Activated T-cell treated with anti-CD3 and anti-CD28 coated beads, Interleukin-2, amount 50 U/mL, for 72 hours (primary cell): ENCODE data around the gene MOSMO. TPM values are rescaled to one million over a fixed set of nuclear protein-coding genes. Genes with fewer than 3 reads are reported as not detected.
A peak's percentile ranks its signal among the peaks of the same experiment; 100 is the strongest.
"Not testable (repeated sequence)": the region's sequence is repeated elsewhere in the genome, so short reads cannot be mapped to it uniquely, and the experiment has no call there.

ENCODE experiments used
- ATAC-seq, 2 donors: fragments of 150-1000 bp; cut with Tn5 transposase; replicated peaks in 1 of 2; 2 replicates each; pipeline ENCODE4 v1.10.0; 2021; ENCODE audit warnings: moderate library complexity in 2 of 2, mild to moderate bottlenecking in 1 of 2
- DNase-seq, 2 donors: peaks; one replicate each; pipeline ENCODE4 v3.0.0; 2021 to 2022; ENCODE audit warnings: mixed read lengths in 1 of 2
- H3K27ac Mint-ChIP-seq: one replicate; pipeline ENCODE4 v1.8.0; 2022; ENCODE audit warnings: mild to moderate bottlenecking, moderate library complexity, mixed read lengths
- H3K27me3 Mint-ChIP-seq: one replicate; pipeline ENCODE4 v1.8.0; 2022; ENCODE audit warnings: low read depth, mixed read lengths
- H3K36me3 Mint-ChIP-seq, 2 donors: one replicate each; pipeline ENCODE4 v1.8.0; 2022; ENCODE audit warnings: mixed read lengths in 2 of 2, mild to moderate bottlenecking in 1 of 2; ENCODE audit not compliant: insufficient read depth in 2 of 2
- H3K4me1 Mint-ChIP-seq: one replicate; pipeline ENCODE4 v1.8.0; 2022; ENCODE audit warnings: low read depth, mixed read lengths
- H3K4me3 Mint-ChIP-seq, 2 donors: one replicate each; pipeline ENCODE4 v1.8.0; 2022; ENCODE audit warnings: mild to moderate bottlenecking in 2 of 2, mixed read lengths in 2 of 2, moderate library complexity in 2 of 2
- H3K9me3 Mint-ChIP-seq, 2 donors: one replicate each; pipeline ENCODE4 v1.8.0; 2022; ENCODE audit warnings: mixed read lengths in 2 of 2
- total RNA-seq, 2 donors: library from RNA; stranded (reverse); gene quantifications; one replicate each; pipeline ENCODE4 v1.2.3, GENCODE V29; 2022

The MOSMO gene
- total RNA-seq, 2 donors from 2014 or later, result 16.3 to 16.4 TPM

GRCh38 chr16:22007159-22007508 lies 777 bp upstream of the MOSMO start:
- Mint-ChIP-seq H3K36me3 (peaks cover 0 to 5% of the 10 kb centered on the region in 2 donors), H3K27ac (peak overlapping the region; percentile 91), H3K4me3 (peak overlapping the region; percentile 92 to 96), H3K27me3 (no peaks in the 10 kb centered on the region), H3K9me3 (no peaks in the 10 kb centered on the region), H3K4me1 (peaks cover 46% of the 10 kb centered on the region)
- ATAC-seq, result no peak
- no peak for DNase-seq

GRCh38 chr16:22008215-22009059 lies 526 bp downstream of the MOSMO start:
- peak overlapping the region; percentile 94 for H3K4me3 Mint-ChIP-seq
- no peaks in the 10 kb centered on the region for H3K9me3 Mint-ChIP-seq
- H3K27ac Mint-ChIP-seq, result peak overlapping the region; percentile 90
- ATAC-seq (peak; percentile 50 to 65), DNase-seq (peak; percentile 41 to 43)
- peaks cover 0 to 5% of the 10 kb centered on the region in 2 donors for H3K36me3 Mint-ChIP-seq
- peaks cover 59% of the 10 kb centered on the region for H3K4me1 Mint-ChIP-seq
- H3K27me3 Mint-ChIP-seq, result no peaks in the 10 kb centered on the region

GRCh38 chr16:22010902-22011301 lies 3.0 kb downstream of the MOSMO start:
- H3K4me3 Mint-ChIP-seq, result no peak overlapping the region

GRCh38 chr16:22012241-22012640 lies 4.3 kb downstream of the MOSMO start:
- Mint-ChIP-seq H3K4me3 (peak overlapping the region in 1 of 2 donors; percentile 45), H3K36me3 (peaks cover 0 to 5% of the 10 kb centered on the region in 2 donors), H3K9me3 (no peaks in the 10 kb centered on the region), H3K4me1 (peaks cover 76% of the 10 kb centered on the region), H3K27me3 (no peaks in the 10 kb centered on the region), H3K27ac (no peak overlapping the region)
- DNase-seq (no peak), ATAC-seq (no peak)

More at GRCh38 chr16:22010902-22011301, 3.0 kb downstream of the MOSMO start:
- DNase-seq (no peak), ATAC-seq (no peak)
- peaks cover 75% of the 10 kb centered on the region for H3K4me1 Mint-ChIP-seq
- peaks cover 0 to 5% of the 10 kb centered on the region in 2 donors for H3K36me3 Mint-ChIP-seq
- H3K27me3 Mint-ChIP-seq, result no peaks in the 10 kb centered on the region
- H3K27ac Mint-ChIP-seq, result peak overlapping the region; percentile 42
- no peaks in the 10 kb centered on the region for H3K9me3 Mint-ChIP-seq

- ATAC-seq (no peak), DNase-seq (no peak)
- H3K27me3 Mint-ChIP-seq, result no peaks in the 10 kb centered on the region
- peak overlapping the region; percentile 95 for H3K27ac Mint-ChIP-seq
- H3K4me1 Mint-ChIP-seq, result peaks cover 71% of the 10 kb centered on the region
- H3K4me3 Mint-ChIP-seq, result peak overlapping the region; percentile 29 to 66
- H3K36me3 Mint-ChIP-seq, result peaks cover 0 to 1% of the 10 kb centered on the region in 2 donors
- no peaks in the 10 kb centered on the region for H3K9me3 Mint-ChIP-seq
Measured at GRCh38 chr16:22013486-22013885, 5.6 kb downstream of the MOSMO start.

- no peaks in the 10 kb centered on the region for H3K9me3 Mint-ChIP-seq
- peak overlapping the region in 1 of 2 donors; percentile 66 for H3K4me3 Mint-ChIP-seq
- peaks cover 71% of the 10 kb centered on the region for H3K4me1 Mint-ChIP-seq
- no peak overlapping the region for H3K27ac Mint-ChIP-seq
- H3K27me3 Mint-ChIP-seq, result no peaks in the 10 kb centered on the region
- ATAC-seq, result no peak
- no peaks in the 10 kb centered on the region for H3K36me3 Mint-ChIP-seq
- no peak for DNase-seq
Measured at GRCh38 chr16:22014271-22014873, 6.5 kb downstream of the MOSMO start.

GRCh38 chr16:22016927-22017326 lies 9.0 kb downstream of the MOSMO start:
- peaks cover 61% of the 10 kb centered on the region for H3K4me1 Mint-ChIP-seq
- H3K27me3 Mint-ChIP-seq, result no peaks in the 10 kb centered on the region
- ATAC-seq, result no peak
- H3K27ac Mint-ChIP-seq, result peak overlapping the region; percentile 28
- H3K9me3 Mint-ChIP-seq, result no peaks in the 10 kb centered on the region
- DNase-seq, result no peak
- H3K36me3 Mint-ChIP-seq, result no peaks in the 10 kb centered on the region
- no peak overlapping the region for H3K4me3 Mint-ChIP-seq

GRCh38 chr16:22018559-22018958 lies 10.6 kb downstream of the MOSMO start:
- no peaks in the 10 kb centered on the region for H3K36me3 Mint-ChIP-seq
- no peaks in the 10 kb centered on the region for H3K9me3 Mint-ChIP-seq
- peaks cover 51% of the 10 kb centered on the region for H3K4me1 Mint-ChIP-seq
- DNase-seq (no peak), ATAC-seq (no peak)
- H3K4me3 Mint-ChIP-seq, result no peak overlapping the region
- H3K27ac Mint-ChIP-seq, result no peak overlapping the region
- no peaks in the 10 kb centered on the region for H3K27me3 Mint-ChIP-seq

- H3K4me1 Mint-ChIP-seq, result peaks cover 30% of the 10 kb centered on the region
- DNase-seq, result no peak
- H3K27ac Mint-ChIP-seq, result no peak overlapping the region
- no peak overlapping the region for H3K4me3 Mint-ChIP-seq
- H3K27me3 Mint-ChIP-seq, result no peaks in the 10 kb centered on the region
- H3K36me3 Mint-ChIP-seq, result no peaks in the 10 kb centered on the region
- H3K9me3 Mint-ChIP-seq, result no peaks in the 10 kb centered on the region
- ATAC-seq, result no peak
Measured at GRCh38 chr16:22022151-22022550, 14.2 kb downstream of the MOSMO start.

GRCh38 chr16:22023505-22023904 lies 15.6 kb downstream of the MOSMO start:
- Mint-ChIP-seq H3K36me3 (no peaks in the 10 kb centered on the region), H3K4me1 (peaks cover 35% of the 10 kb centered on the region), H3K27ac (no peak overlapping the region), H3K27me3 (no peaks in the 10 kb centered on the region), H3K4me3 (no peak overlapping the region), H3K9me3 (no peaks in the 10 kb centered on the region)
- no peak for ATAC-seq
- DNase-seq, result no peak

- DNase-seq, ATAC-seq, H3K27ac Mint-ChIP-seq, H3K4me3 Mint-ChIP-seq, H3K27me3 Mint-ChIP-seq, H3K36me3 Mint-ChIP-seq, H3K9me3 Mint-ChIP-seq: not testable (repeated sequence)
- H3K4me1 Mint-ChIP-seq, result peaks cover 24% of the 10 kb centered on the region
Measured at GRCh38 chr16:22024785-22025184, 16.9 kb downstream of the MOSMO start.

- no peak for DNase-seq
- H3K27me3 Mint-ChIP-seq, result no peaks in the 10 kb centered on the region
- H3K4me1 Mint-ChIP-seq, result peaks cover 18% of the 10 kb centered on the region
- no peaks in the 10 kb centered on the region for H3K9me3 Mint-ChIP-seq
- peaks cover 0 to 3% of the 10 kb centered on the region in 2 donors for H3K36me3 Mint-ChIP-seq
- ATAC-seq, result no peak
- no peak overlapping the region for H3K4me3 Mint-ChIP-seq
- no peak overlapping the region for H3K27ac Mint-ChIP-seq
Measured at GRCh38 chr16:22027633-22028032, 19.7 kb downstream of the MOSMO start.

- no peak for DNase-seq
- H3K27me3 Mint-ChIP-seq, result no peaks in the 10 kb centered on the region
- ATAC-seq, result no peak
- H3K4me3 Mint-ChIP-seq, result no peak overlapping the region
- H3K4me1 Mint-ChIP-seq, result peaks cover 25% of the 10 kb centered on the region
- peaks cover 0 to 3% of the 10 kb centered on the region in 2 donors for H3K36me3 Mint-ChIP-seq
- H3K9me3 Mint-ChIP-seq, result no peaks in the 10 kb centered on the region
- no peak overlapping the region for H3K27ac Mint-ChIP-seq
Measured at GRCh38 chr16:22029632-22030031, 21.7 kb downstream of the MOSMO start.
